ENCODE measurements around the gene STK4.

STK4 gene

GRCh38 chr20:44966030-44966961 is at the start of gene STK4:
TSS of gene STK4 (plus strand) at chr20:44966512. CDS start at chr20:44966569, 57 bp downstream.
- peak; percentile 96 for DNase-seq (ENCODE audit: low spot score)

- DNase-seq (ENCODE audit: low spot score) = no peak
Observed at GRCh38 chr20:44916586-44916985, 49.7 kb upstream of the STK4 start.

- DNase-seq (ENCODE audit: low spot score) = no peak
Observed at GRCh38 chr20:44917399-44917798, 48.9 kb upstream of the STK4 start.

GRCh38 chr20:44918342-44918741 is 48.0 kb upstream of the STK4 start:
- no peak for DNase-seq (ENCODE audit: low spot score)

GRCh38 chr20:44918761-44919160 is 47.6 kb upstream of the STK4 start:
- no peak for DNase-seq (ENCODE audit: low spot score)

GRCh38 chr20:44921447-44921846 is 44.9 kb upstream of the STK4 start:
- DNase-seq (ENCODE audit: low spot score) = no peak

GRCh38 chr20:44924541-44924940 is 41.8 kb upstream of the STK4 start:
- DNase-seq (ENCODE audit: low spot score) = no peak

GRCh38 chr20:44928595-44928994 is 37.7 kb upstream of the STK4 start:
- no peak for DNase-seq (ENCODE audit: low spot score)

- no peak for DNase-seq (ENCODE audit: low spot score)
Observed at GRCh38 chr20:44930517-44931168, 35.7 kb upstream of the STK4 start.

GRCh38 chr20:44931911-44932310 is 34.4 kb upstream of the STK4 start:
- DNase-seq (ENCODE audit: low spot score) = no peak

- no peak for DNase-seq (ENCODE audit: low spot score)
Observed at GRCh38 chr20:44932916-44933315, 33.4 kb upstream of the STK4 start.

- DNase-seq (ENCODE audit: low spot score) = no peak
Observed at GRCh38 chr20:44936510-44936909, 29.8 kb upstream of the STK4 start.

GRCh38 chr20:44938637-44939036 is 27.7 kb upstream of the STK4 start:
- DNase-seq (ENCODE audit: low spot score) = peak; percentile 33

- no peak for DNase-seq (ENCODE audit: low spot score)
Observed at GRCh38 chr20:44941120-44941691, 25.1 kb upstream of the STK4 start.

GRCh38 chr20:44942264-44942973 is 23.9 kb upstream of the STK4 start:
- no peak for DNase-seq (ENCODE audit: low spot score)

- DNase-seq (ENCODE audit: low spot score) = no peak
Observed at GRCh38 chr20:44943828-44944227, 22.5 kb upstream of the STK4 start.

GRCh38 chr20:44945261-44945660 is 21.1 kb upstream of the STK4 start:
- DNase-seq (ENCODE audit: low spot score) = no peak

- no peak for DNase-seq (ENCODE audit: low spot score)
Observed at GRCh38 chr20:44946271-44946852, 19.9 kb upstream of the STK4 start.

GRCh38 chr20:44948107-44948506 is 18.2 kb upstream of the STK4 start:
- DNase-seq (ENCODE audit: low spot score) = no peak

- no peak for DNase-seq (ENCODE audit: low spot score)
Observed at GRCh38 chr20:44948513-44948912, 17.8 kb upstream of the STK4 start.

- DNase-seq (ENCODE audit: low spot score) = no peak
Observed at GRCh38 chr20:44950368-44950767, 15.9 kb upstream of the STK4 start.

- DNase-seq (ENCODE audit: low spot score) = no peak
Observed at GRCh38 chr20:44952731-44953130, 13.6 kb upstream of the STK4 start.

Measured in Ammon's horn (tissue), 1 donor.